Glutamatergic neuron (in vitro differentiated cells): ENCODE data around the gene FOXN3. TPM values are rescaled to one million over a fixed set of nuclear protein-coding genes. Genes with fewer than 3 reads are reported as not detected.
A peak's percentile ranks its signal among the peaks of the same experiment; 100 is the strongest.

Experiments
- DNase-seq: peaks from one replicate; pipeline ENCODE4 v3.0.0; 2022
- H3K27ac Mint-ChIP-seq: one replicate; pipeline ENCODE4 v1.8.0; 2020; ENCODE audit warnings: mild to moderate bottlenecking, mixed read lengths, inconsistent platforms; ENCODE audit not compliant: unreplicated experiment
- H3K27me3 Mint-ChIP-seq: one replicate; pipeline ENCODE4 v1.8.0; 2020; ENCODE audit warnings: mild to moderate bottlenecking, moderate library complexity, mixed read lengths, inconsistent platforms; ENCODE audit not compliant: unreplicated experiment
- H3K36me3 Mint-ChIP-seq: one replicate; pipeline ENCODE4 v1.8.0; 2020; ENCODE audit warnings: mild to moderate bottlenecking, mixed read lengths, inconsistent platforms; ENCODE audit not compliant: unreplicated experiment
- H3K4me1 Mint-ChIP-seq: one replicate; pipeline ENCODE4 v1.8.0; 2020; ENCODE audit warnings: mild to moderate bottlenecking, low read depth, mixed read lengths, inconsistent platforms; ENCODE audit not compliant: unreplicated experiment
- H3K4me3 Mint-ChIP-seq: one replicate; pipeline ENCODE4 v1.8.0; 2020; ENCODE audit warnings: mild to moderate bottlenecking, mixed read lengths, inconsistent platforms; ENCODE audit not compliant: unreplicated experiment
- H3K9me3 Mint-ChIP-seq: one replicate; pipeline ENCODE4 v1.8.0; 2020; ENCODE audit warnings: mild to moderate bottlenecking, moderate library complexity, mixed read lengths, inconsistent platforms; ENCODE audit not compliant: unreplicated experiment
- CTCF ChIP-seq: fragments of 200-600 bp; sonication (generic); IDR thresholded peaks from one replicate; pipeline ENCODE4 v1.5.0; 2021; ENCODE audit not compliant: partially characterized antibody, unreplicated experiment
- total RNA-seq: library from RNA; stranded (reverse); fragmentation: NEBNext Ultra II Directional; extraction: Animal tissue kit (Norgen Biotek cat#: 25700); gene quantifications from one replicate; pipeline ENCODE4 v1.2.1, GENCODE V29; 2021; ENCODE audit not compliant: unreplicated experiment

The FOXN3 gene
- total RNA-seq, 1 donor from 2014 or later, result 139 TPM

- no peak for DNase-seq
- Mint-ChIP-seq H3K27ac (peak overlapping the region; percentile 71), H3K4me3 (peak overlapping the region; percentile 40), H3K4me1 (peaks cover 31% of the 10 kb centered on the region), H3K27me3 (no peaks in the 10 kb centered on the region), H3K9me3 (no peaks in the 10 kb centered on the region), H3K36me3 (no peaks in the 10 kb centered on the region)
- no peak for TF ChIP-seq CTCF
Observed at GRCh38 chr14:89371585-89372511, 45.2 kb downstream of the FOXN3 start.

- TF ChIP-seq CTCF, result no peak
- peaks cover 31% of the 10 kb centered on the region for H3K4me1 Mint-ChIP-seq
- no peaks in the 10 kb centered on the region for H3K36me3 Mint-ChIP-seq
- no peaks in the 10 kb centered on the region for H3K27me3 Mint-ChIP-seq
- H3K27ac Mint-ChIP-seq, result peak overlapping the region; percentile 71
- no peak for DNase-seq
- H3K9me3 Mint-ChIP-seq, result no peaks in the 10 kb centered on the region
- H3K4me3 Mint-ChIP-seq, result no peak overlapping the region
Observed at GRCh38 chr14:89370781-89371180, 46.3 kb downstream of the FOXN3 start.

GRCh38 chr14:89370381-89370780, 46.7 kb downstream of the FOXN3 start:
- no peak for TF ChIP-seq CTCF
- Mint-ChIP-seq H3K9me3 (peaks cover 1% of the 10 kb centered on the region), H3K4me3 (no peak overlapping the region), H3K27ac (no peak overlapping the region), H3K4me1 (peaks cover 33% of the 10 kb centered on the region), H3K27me3 (no peaks in the 10 kb centered on the region), H3K36me3 (no peaks in the 10 kb centered on the region)
- DNase-seq, result no peak

GRCh38 chr14:89369656-89370055, 47.4 kb downstream of the FOXN3 start:
- no peak for TF ChIP-seq CTCF
- H3K4me1 Mint-ChIP-seq, result peaks cover 39% of the 10 kb centered on the region
- peaks cover 2% of the 10 kb centered on the region for H3K9me3 Mint-ChIP-seq
- H3K27me3 Mint-ChIP-seq, result no peaks in the 10 kb centered on the region
- no peaks in the 10 kb centered on the region for H3K36me3 Mint-ChIP-seq
- no peak overlapping the region for H3K4me3 Mint-ChIP-seq
- no peak overlapping the region for H3K27ac Mint-ChIP-seq
- DNase-seq, result no peak
